ENCODE results near the gene TMEM225B. TPM values are rescaled to one million over a fixed set of nuclear protein-coding genes. Genes with fewer than 3 reads are reported as not detected.

TMEM225B gene
- total RNA-seq, 1 donor = 0.72 TPM

DNA sequence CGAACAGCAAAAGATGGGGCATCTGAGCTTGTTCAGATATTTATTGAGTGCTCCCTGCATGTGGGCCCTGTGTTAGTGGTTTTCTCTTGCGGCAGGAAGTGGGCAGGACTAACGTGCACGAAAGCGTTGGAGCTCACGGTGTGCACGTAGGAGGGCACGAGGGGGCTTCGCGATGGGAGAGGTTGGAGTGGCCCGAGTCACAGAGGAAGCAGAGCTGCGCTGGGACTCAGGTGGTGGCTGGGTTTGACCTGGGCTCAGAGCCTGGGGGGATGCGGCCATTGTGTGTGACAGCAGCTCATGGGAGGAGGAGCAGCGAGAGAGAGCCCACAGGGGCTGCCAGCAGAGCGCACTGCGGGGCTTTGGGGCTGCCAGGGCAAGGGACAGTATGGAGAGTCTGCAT is 26.4 kb downstream of the TMEM225B start:
- peaks cover 88% of the 10 kb centered on the region for H3K36me3 ChIP-seq (ENCODE audit: insufficient read depth, low read length)

DNA sequence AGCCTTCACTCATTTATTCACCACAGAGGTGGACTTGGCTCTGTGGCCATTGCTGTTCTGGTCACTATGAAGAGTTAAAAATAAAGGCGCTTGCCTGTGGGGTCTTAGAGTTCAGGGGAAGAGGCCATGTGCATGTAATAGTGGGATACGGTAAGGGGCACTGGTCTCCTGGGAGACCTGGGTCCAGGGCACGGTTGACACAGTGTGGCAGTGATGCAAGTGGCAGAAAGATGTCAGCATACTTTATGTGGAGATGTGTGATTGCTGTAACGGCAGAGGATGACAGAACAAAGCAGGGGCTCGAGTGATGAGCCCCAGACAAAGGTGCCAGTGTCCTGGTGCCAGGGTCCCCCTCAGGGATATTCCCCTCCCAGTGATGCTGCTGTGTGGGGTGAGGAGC is 27.3 kb downstream of the TMEM225B start:
- Histone ChIP-seq H3K9me3 (ENCODE audit: low read depth, low read length) (no peaks in the 10 kb centered on the region), H3K27me3 (ENCODE audit: insufficient read depth, low read length) (no peaks in the 10 kb centered on the region), H3K27ac (ENCODE audit: low read depth, low read length) (no peak overlapping the region), H4K20me1 (ENCODE audit: insufficient read depth, low read length) (peaks cover 12% of the 10 kb centered on the region), H3K4me1 (ENCODE audit: insufficient read depth, low read length) (no peaks in the 10 kb centered on the region), H2AFZ (ENCODE audit: low read length) (no peak overlapping the region), H3K4me2 (ENCODE audit: insufficient read depth, low read length) (no peak overlapping the region), H3K4me3 (ENCODE audit: insufficient read depth, low read length) (no peak overlapping the region), H3K36me3 (ENCODE audit: insufficient read depth, low read length) (peaks cover 88% of the 10 kb centered on the region), H3K79me2 (ENCODE audit: insufficient read depth, low read length) (peaks cover 2% of the 10 kb centered on the region)
- no peak for DNase-seq (ENCODE audit: insufficient read length, low spot score, missing footprints)
- TF ChIP-seq, protein P1, sequence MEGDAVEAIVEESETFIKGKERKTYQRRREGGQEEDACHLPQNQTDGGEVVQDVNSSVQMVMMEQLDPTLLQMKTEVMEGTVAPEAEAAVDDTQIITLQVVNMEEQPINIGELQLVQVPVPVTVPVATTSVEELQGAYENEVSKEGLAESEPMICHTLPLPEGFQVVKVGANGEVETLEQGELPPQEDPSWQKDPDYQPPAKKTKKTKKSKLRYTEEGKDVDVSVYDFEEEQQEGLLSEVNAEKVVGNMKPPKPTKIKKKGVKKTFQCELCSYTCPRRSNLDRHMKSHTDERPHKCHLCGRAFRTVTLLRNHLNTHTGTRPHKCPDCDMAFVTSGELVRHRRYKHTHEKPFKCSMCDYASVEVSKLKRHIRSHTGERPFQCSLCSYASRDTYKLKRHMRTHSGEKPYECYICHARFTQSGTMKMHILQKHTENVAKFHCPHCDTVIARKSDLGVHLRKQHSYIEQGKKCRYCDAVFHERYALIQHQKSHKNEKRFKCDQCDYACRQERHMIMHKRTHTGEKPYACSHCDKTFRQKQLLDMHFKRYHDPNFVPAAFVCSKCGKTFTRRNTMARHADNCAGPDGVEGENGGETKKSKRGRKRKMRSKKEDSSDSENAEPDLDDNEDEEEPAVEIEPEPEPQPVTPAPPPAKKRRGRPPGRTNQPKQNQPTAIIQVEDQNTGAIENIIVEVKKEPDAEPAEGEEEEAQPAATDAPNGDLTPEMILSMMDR (IDR thresholded peaks at IDR 0.05; ENCODE audit: extremely low read depth, low read depth, low read length) = no peak

More for the DNA sequence above, 26.4 kb downstream of the TMEM225B start:
- TF ChIP-seq, protein P1 (IDR thresholded peaks at IDR 0.05; ENCODE audit: extremely low read depth, low read depth, low read length) = no peak
- H4K20me1 ChIP-seq (ENCODE audit: insufficient read depth, low read length) = peaks cover 7% of the 10 kb centered on the region
- H3K9me3 ChIP-seq (ENCODE audit: low read depth, low read length) = no peaks in the 10 kb centered on the region
- H3K4me1 ChIP-seq (ENCODE audit: insufficient read depth, low read length) = no peaks in the 10 kb centered on the region
- no peaks in the 10 kb centered on the region for H3K27me3 ChIP-seq (ENCODE audit: insufficient read depth, low read length)
- no peak for DNase-seq (ENCODE audit: insufficient read length, low spot score, missing footprints)
- no peak overlapping the region for H3K4me2 ChIP-seq (ENCODE audit: insufficient read depth, low read length)
- H3K4me3 ChIP-seq (ENCODE audit: insufficient read depth, low read length) = no peak overlapping the region
- no peak overlapping the region for H3K27ac ChIP-seq (ENCODE audit: low read depth, low read length)
- peaks cover 5% of the 10 kb centered on the region for H3K79me2 ChIP-seq (ENCODE audit: insufficient read depth, low read length)
- H2AFZ ChIP-seq (ENCODE audit: low read length) = no peak overlapping the region

DNA sequence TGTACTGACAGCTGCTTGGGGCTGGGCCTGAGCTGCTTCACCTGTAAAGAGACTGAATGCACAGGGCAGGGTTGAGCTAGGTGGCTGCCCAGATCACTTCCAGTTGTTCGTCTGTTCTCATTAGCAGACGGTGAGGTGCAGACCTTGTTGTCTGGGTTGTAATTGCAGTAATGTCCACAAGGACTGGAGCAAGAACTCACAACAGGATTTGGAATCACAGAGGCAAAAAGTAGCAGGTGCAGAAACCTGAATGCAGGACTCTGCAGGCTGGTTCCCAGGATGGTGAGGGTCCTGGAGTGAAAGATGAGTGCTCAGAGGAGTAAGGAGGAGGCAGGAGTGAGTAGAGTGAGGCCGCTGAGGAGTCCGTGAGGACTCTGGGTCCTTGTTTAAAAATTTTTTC is 27.9 kb downstream of the TMEM225B start:
- H3K9me3 ChIP-seq (ENCODE audit: low read depth, low read length) = no peaks in the 10 kb centered on the region
- H3K27ac ChIP-seq (ENCODE audit: low read depth, low read length) = no peak overlapping the region
- H4K20me1 ChIP-seq (ENCODE audit: insufficient read depth, low read length) = peaks cover 15% of the 10 kb centered on the region
- no peak overlapping the region for H3K4me2 ChIP-seq (ENCODE audit: insufficient read depth, low read length)
- H2AFZ ChIP-seq (ENCODE audit: low read length) = no peak overlapping the region
- H3K79me2 ChIP-seq (ENCODE audit: insufficient read depth, low read length) = peaks cover 2% of the 10 kb centered on the region
- TF ChIP-seq, protein P1 (IDR thresholded peaks at IDR 0.05; ENCODE audit: extremely low read depth, low read depth, low read length) = no peak
- peaks cover 87% of the 10 kb centered on the region for H3K36me3 ChIP-seq (ENCODE audit: insufficient read depth, low read length)
- DNase-seq (ENCODE audit: insufficient read length, low spot score, missing footprints) = no peak
- no peaks in the 10 kb centered on the region for H3K27me3 ChIP-seq (ENCODE audit: insufficient read depth, low read length)
- H3K4me3 ChIP-seq (ENCODE audit: insufficient read depth, low read length) = no peak overlapping the region
- H3K4me1 ChIP-seq (ENCODE audit: insufficient read depth, low read length) = no peaks in the 10 kb centered on the region

DNA sequence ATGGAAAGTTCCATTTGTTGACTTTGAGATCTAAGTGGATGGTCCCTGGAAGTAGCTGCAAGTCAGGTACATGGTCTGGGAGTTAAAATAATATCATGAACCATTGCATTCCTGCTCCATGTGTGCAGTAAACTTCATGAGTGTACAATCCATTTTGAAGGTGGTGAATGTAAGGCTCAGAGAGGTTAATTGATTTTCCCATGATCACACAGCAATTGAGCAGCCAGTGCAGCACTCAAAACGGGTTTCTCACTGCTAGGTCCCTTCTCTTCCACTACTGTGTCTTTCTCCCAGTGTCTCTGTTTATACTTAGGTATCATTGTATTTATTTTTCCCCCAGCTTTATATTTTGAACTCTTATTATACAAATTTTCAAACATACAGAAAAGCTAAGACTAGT is 28.6 kb downstream of the TMEM225B start:
- DNase-seq (ENCODE audit: insufficient read length, low spot score, missing footprints) = no peak
- TF ChIP-seq, protein P1 (IDR thresholded peaks at IDR 0.05; ENCODE audit: extremely low read depth, low read depth, low read length) = no peak
- Histone ChIP-seq H4K20me1 (ENCODE audit: insufficient read depth, low read length) (peaks cover 16% of the 10 kb centered on the region), H3K4me1 (ENCODE audit: insufficient read depth, low read length) (no peaks in the 10 kb centered on the region), H3K4me3 (ENCODE audit: insufficient read depth, low read length) (no peak overlapping the region), H3K9me3 (ENCODE audit: low read depth, low read length) (no peaks in the 10 kb centered on the region), H3K79me2 (ENCODE audit: insufficient read depth, low read length) (no peaks in the 10 kb centered on the region), H3K27ac (ENCODE audit: low read depth, low read length) (no peak overlapping the region), H3K36me3 (ENCODE audit: insufficient read depth, low read length) (peaks cover 80% of the 10 kb centered on the region), H3K4me2 (ENCODE audit: insufficient read depth, low read length) (no peak overlapping the region), H2AFZ (ENCODE audit: low read length) (no peak overlapping the region), H3K27me3 (ENCODE audit: insufficient read depth, low read length) (no peaks in the 10 kb centered on the region)
